Pulmonary artery endothelial cell (primary cell): Measurements from ENCODE around the gene HOXA13. TPM values are rescaled to one million over a fixed set of nuclear protein-coding genes. Genes with fewer than 3 reads are reported as not detected.

Experiments used
- DNase-seq: peaks from one replicate; pipeline ENCODE4 v3.0.0-alpha.2; 2011; ENCODE audit warnings: low read depth, low spot score
- total RNA-seq: library from RNA; depleted of rRNA; stranded (reverse); fragments of >200 nt; gene quantifications from 2 replicates; pipeline ENCODE4 v1.2.3, GENCODE V29; 2014

Gene HOXA13
- total RNA-seq, 1 donor from 2014 or later: not detected

GRCh38 chr7:27148031-27148755 lies 51.7 kb downstream of the HOXA13 start:
- no peak for DNase-seq

GRCh38 chr7:27147199-27148030 lies 52.5 kb downstream of the HOXA13 start, which contains the start of gene HOXA6:
Gene HOXA6, minus strand, starts transcription at chr7:27147774. Its CDS starts 25 bp downstream, at chr7:27147749.
- no peak for DNase-seq

GRCh38 chr7:27146491-27147198 lies 53.2 kb downstream of the HOXA13 start:
- no peak for DNase-seq

GRCh38 chr7:27145914-27146412 lies 53.9 kb downstream of the HOXA13 start:
- no peak for DNase-seq

- no peak for DNase-seq
Observed at GRCh38 chr7:27145165-27145913, 54.6 kb downstream of the HOXA13 start.

- no peak for DNase-seq
Observed at GRCh38 chr7:27144781-27145164, 55.1 kb downstream of the HOXA13 start.

Other genes with a start within 250 kb of the HOXA13 start
- 0.33 and 1.0 TPM in 2 replicates for gene HOXA1, start 104.1 kb downstream of the HOXA13 start, total RNA-seq
- 0.59 and 1.0 TPM in 2 replicates for gene HOXA2, start 97.4 kb downstream of the HOXA13 start, total RNA-seq
- 0.26 and 0.74 TPM in 2 replicates for gene HOXA4, start 69.3 kb downstream of the HOXA13 start, total RNA-seq
- 5.9 and 13.1 TPM in 2 replicates for gene HOXA5, start 56.4 kb downstream of the HOXA13 start, total RNA-seq
- 0.07 and 0.42 TPM in 2 replicates for gene HOXA6, start 52.3 kb downstream of the HOXA13 start, total RNA-seq
- 0.53 and 0.66 TPM in 2 replicates for gene HOXA3, start 47.5 kb downstream of the HOXA13 start, total RNA-seq
- 0.04 and 0.13 TPM in 2 replicates for gene HOXA7, start 43.4 kb downstream of the HOXA13 start, total RNA-seq
- 0.13 and 0.18 TPM in 2 replicates for gene HOXA9, start 34.6 kb downstream of the HOXA13 start, total RNA-seq
- gene HOXA10, start 25.8 kb downstream of the HOXA13 start, total RNA-seq: 0.07 and 0.14 TPM in 2 replicates
- gene HOXA11, start 14.9 kb downstream of the HOXA13 start, total RNA-seq: not detected in 2 replicates
- not detected in 2 replicates for gene EVX1, start 42.7 kb upstream of the HOXA13 start, total RNA-seq